ENCODE measurements around the gene HMGXB3.

The HMGXB3 gene

DNA sequence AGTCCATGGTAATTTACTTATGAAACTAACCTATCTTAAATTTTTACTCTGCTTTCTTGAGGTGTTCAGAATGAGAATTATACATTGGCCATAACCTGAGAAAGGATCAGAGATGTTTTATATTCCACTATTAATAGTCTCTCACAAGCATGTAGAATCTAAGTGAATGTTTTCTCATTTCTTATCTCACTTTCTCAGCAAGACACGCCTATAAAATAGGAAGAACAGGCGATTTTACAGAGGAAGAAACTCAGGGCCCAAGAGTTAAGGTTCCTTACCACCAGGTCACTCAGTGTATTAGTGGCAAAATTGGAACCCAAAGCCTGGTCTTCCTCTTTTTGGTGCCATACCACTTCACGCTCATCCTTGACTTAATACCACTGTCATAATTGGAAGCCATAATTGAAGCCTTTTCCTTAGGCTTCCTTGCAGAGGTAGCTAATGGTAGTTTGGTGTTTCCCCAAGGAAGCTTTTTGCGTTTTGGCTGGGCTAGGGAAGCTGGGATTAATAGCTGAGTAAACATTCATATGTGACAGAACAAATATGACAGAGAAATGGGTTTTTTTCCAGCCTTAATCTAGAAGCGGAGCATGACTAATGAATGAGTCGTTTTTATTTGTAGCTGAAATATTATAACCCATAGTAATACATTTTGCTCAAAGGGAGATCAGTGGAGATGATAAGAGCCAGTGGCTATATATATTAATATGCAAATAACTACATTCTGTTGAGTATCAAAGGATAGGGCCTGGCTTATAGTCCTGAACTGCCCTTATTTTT, 16.9 kb downstream of the HMGXB3 start:
- in situ Hi-C loops (cut with MboI; ENCODE audit: low sequenced_read_pairs), result no loop called here

DNA sequence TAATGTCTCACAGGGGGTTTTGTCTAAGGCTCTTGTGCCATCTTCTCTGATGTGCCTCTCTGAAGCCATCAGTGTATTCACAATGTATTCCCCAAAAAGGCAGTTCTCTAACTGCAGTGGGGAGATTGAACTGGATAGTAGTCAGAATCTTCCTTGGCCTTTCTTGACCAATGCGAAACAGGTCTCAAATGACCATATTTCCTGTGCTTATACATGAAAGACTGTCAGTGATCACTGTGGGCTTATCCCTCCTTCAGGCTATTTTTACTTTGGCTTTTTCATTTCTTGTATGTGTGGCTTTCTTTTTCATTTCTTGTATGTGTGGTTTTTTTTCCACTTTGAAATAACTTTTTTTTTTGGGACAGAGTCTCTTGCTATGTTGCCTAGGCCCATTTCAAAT, 19.7 kb downstream of the HMGXB3 start:
- in situ Hi-C loops (cut with MboI; ENCODE audit: low sequenced_read_pairs), result no loop called here

DNA sequence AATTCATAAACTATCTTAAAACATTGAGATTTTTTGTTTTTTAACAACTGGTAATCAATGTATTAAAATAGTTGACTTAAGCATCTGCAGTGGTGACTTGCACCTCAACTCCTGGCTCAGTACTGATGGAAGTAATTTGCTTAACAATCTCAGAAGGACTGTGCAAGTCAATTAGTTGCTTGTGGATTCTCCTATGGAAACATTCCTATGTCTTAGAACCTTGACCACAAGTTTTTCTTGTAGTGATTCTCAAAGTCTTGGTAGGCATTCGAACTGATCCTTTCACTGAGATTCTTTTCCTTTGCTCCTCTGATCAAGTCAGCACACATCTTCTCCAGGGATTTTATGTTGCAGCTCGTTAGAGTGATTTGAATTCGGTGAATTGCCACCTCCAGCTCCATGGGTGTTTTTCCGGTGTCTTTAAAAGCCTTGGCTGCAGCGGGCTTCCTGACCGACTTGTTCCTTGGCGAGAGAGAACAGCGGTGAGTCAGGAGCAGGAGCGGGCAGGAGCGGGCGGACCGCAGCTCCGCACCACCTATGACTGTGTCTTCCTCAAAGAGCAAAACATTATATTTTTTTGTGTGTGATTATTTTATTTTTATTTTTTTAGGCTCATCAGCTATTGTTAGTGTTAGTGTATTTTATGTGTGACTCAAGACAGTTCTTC, 21.1 kb downstream of the HMGXB3 start:
- in situ Hi-C loops (cut with MboI; ENCODE audit: low sequenced_read_pairs), result no loop called here

DNA sequence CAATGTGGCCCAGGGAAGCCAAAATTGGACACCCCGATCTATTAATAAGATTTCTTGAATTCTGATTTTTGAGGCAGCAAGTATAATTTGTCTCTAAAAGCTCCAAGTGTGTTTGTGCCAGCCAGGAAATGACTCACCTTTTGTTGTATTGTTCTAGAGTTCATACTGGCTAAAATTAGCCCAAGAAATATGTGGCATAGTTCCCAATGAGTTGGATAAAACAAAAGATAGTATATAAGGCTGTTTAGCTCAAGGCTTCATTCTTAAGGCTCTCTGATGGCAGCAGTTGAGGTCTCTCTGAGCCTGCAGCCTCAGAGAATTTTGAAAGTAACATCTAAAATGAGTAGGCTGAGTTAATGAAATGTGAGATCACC, 21.6 kb downstream of the HMGXB3 start:
- in situ Hi-C loops (cut with MboI; ENCODE audit: low sequenced_read_pairs), result no loop called here

DNA sequence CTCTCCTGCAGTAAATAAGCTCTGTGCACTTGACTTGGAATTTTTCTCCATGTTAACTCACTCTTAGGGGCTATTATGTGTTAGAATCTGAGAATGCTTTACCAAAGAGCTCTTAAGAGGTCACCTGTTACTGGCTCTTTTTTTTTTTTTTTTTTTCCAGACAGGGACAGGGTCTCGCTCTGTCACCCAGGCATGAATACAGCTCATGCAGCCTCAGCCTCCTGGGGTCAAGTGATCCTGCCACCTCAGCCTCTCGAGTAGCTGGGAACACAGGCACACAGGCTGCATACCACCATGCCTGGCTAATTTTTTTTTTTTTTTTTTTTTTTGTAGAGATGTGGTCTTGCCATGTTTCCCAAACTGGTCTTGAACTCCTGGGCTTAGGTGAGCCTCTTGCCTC, 22.1 kb downstream of the HMGXB3 start:
- in situ Hi-C loops (cut with MboI; ENCODE audit: low sequenced_read_pairs), result no loop called here

DNA sequence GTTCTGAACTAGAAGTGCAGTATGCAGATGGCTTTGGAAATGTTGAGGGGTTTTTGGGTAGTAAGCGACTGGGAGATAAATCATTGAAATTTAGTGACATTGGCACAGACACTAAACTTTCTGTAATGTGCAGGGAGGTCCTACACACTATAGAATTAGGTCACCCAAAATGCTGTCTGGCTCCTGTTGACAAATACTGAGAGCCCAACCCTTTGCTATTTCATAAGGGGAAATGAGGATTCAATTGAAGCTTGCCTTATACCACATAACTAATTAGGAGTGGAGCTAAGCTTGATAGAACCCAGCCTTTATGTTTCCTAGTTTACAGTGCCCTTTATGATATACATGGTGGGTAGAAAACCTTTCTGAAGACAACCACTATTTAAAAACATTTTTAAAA, 22.6 kb downstream of the HMGXB3 start:
- in situ Hi-C loops (cut with MboI; ENCODE audit: low sequenced_read_pairs), result no loop called here

DNA sequence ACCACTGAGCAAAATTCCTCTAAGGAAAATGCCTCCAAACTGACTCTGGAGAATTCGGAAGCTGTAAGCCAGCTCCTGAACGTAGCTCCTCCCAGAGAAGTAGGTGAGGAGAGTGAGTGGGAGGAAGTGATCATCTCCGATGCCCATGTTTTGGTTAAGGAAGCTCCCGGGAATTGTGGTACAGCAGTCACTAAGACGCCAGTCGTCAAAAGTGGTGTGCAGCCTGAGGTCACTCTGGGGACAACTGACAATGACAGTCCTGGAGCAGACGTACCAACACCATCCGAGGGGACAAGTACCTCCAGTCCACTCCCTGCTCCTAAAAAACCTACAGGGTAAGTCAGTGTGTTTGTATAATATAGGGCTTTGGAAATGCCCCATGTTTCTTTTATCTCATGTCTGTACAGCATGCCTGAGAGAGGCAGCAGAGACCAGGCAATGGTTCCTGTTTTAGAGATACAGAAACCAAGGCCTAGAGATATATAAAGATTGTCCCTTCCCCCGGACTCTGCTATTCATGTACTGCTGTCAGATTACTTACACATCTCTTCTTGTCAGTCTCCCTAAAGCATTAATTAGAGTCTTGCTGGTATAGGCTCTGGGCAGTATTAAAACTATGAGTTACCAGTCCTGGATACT, 23.9 kb downstream of the HMGXB3 start:
- in situ Hi-C loops (cut with MboI; ENCODE audit: low sequenced_read_pairs), result no loop called here

DNA sequence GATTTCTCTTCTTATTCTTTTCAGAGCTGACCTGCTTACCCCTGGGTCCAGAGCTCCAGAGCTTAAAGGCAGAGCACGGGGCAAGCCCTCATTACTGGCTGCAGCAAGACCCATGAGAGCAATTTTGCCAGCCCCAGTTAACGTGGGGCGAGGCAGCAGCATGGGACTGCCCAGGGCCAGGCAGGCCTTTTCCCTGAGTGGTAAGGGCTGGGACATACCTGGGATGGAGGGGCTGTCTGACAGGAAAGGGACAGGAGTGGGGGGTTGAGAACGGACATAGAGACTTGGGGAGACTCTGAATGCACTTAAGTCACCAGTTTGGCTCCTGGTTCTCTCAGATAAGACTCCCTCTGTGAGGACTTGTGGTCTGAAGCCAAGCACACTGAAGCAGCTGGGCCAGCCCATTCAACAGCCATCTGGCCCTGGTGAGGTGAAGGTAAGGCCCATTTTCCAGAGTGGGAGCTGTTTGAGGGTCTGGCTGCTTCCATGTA, 26.2 kb downstream of the HMGXB3 start:
- in situ Hi-C loops (cut with MboI; ENCODE audit: low sequenced_read_pairs), result loop anchor here (25.0 kb wide), 1 partner anchor 186 kb away; no protein-coding TSS in a partner anchor

DNA sequence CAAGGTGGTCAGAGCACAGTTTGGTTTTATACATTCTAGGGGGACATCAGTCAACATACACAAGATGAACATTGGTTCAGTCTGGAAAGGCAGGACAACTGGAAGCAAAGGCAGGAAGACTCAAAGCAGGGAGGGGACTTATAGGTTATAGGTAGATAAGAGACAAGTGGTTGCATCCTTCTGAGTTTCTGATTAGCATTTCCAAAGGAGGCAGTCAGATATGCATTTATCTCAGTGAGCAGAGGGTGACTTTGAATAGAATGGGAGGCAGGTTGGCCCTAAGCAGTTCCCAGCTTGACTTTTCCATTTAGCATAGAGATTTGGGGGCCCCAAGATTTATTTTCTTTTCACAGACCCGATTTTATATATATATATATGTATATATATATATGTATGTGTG, 27.5 kb downstream of the HMGXB3 start:
- in situ Hi-C loops (cut with MboI; ENCODE audit: low sequenced_read_pairs), result loop anchor here (25.0 kb wide), 1 partner anchor 184 kb away; no protein-coding TSS in a partner anchor

DNA sequence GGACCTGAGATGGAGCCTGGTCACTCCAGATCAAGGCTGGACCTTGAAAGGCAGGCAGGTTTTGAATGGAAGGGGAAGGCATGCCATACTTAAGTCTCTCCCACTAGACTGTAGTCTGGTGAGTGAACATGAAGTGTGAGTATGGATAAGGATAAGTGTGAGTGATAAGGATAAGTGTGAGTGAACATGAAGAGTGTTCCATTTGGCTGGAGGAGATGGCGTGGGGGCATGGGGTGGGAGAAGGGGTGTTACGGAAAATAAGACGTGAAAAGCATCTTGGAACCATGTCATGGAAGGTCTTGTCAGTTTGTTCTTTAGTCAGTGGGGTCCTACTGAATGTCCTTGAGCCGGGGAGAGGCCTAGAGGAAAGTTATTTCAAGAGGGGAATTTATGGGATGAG, 32.8 kb downstream of the HMGXB3 start:
- in situ Hi-C loops (cut with MboI; ENCODE audit: low sequenced_read_pairs), result loop anchor here (25.0 kb wide), 1 partner anchor 179 kb away; no protein-coding TSS in a partner anchor

DNA sequence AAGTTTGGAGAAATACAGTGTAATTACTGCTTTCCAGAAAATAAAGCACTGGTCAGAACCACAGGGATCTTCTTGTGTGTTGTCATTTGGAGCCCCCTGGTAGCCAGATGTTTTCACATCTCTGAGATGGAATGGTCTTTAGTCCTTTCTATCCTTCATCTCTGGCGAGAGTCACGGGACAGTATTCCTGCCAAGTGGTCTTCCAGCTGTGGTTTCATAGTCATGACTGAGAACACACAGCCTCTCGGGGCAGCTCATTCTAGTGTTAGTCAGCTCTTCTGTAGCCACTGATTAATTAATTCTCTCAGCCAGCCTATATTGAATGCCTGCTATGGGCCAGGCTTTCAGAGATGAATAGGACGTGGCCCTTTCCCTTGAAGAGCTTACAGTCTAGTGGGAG, 34.1 kb downstream of the HMGXB3 start:
- in situ Hi-C loops (cut with MboI; ENCODE audit: low sequenced_read_pairs), result loop anchor here (25.0 kb wide), 1 partner anchor 178 kb away; no protein-coding TSS in a partner anchor

DNA sequence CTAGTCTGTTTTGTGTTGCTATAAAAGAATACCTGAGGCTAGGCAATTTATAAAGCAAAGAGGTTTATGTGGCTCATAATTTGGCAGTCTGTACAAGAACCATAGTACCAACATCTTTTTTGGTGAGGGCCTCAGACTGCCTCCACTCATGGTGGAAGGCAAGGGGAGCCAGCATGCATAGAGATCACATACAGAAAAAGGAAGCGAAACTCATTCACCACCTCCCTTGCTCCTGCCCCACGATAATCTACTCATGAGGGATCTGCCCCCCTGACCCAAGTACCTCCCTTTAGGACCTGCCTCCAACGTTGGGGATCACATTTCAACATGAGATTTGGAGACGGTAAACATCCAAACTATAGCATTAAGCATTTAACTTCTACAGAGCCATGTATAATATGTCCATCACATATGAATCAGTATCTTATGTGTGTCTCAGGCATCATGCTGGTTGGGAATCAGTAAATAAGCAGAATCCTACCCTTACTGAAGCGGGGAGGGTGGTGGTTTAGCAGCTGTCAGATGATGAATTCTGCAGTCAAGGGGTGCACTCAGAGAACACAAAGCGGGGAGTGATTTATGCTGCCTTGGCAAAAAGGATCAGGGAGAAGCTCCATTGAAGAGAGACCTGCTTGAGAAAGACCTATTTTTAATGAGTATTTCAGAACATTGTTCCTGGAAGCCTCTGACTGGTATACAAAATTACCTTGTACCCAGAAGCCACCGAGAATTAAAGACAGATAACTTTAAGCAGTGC, 34.8 kb downstream of the HMGXB3 start:
- in situ Hi-C loops (cut with MboI; ENCODE audit: low sequenced_read_pairs), result loop anchor here (25.0 kb wide), 1 partner anchor 177 kb away; no protein-coding TSS in a partner anchor

DNA sequence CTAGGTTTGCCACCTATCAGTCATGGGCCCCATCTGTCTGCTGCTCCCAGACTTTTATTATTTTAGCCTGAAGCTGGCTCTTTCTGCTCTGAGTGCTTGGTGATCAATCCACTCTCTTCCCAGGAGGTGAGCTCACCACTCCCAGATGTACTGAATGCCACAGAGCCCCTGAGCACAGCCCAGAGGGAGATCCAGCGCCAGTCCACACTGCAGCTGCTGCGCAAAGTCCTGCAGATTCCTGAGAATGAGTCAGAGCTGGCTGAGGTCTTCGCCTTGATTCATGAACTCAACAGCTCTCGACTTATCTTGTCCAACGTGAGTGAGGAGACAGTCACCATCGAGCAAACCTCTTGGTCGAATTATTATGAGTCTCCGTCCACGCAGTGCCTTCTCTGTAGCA, 36.0 kb downstream of the HMGXB3 start:
- in situ Hi-C loops (cut with MboI; ENCODE audit: low sequenced_read_pairs), result loop anchor here (25.0 kb wide), 1 partner anchor 176 kb away; no protein-coding TSS in a partner anchor

DNA sequence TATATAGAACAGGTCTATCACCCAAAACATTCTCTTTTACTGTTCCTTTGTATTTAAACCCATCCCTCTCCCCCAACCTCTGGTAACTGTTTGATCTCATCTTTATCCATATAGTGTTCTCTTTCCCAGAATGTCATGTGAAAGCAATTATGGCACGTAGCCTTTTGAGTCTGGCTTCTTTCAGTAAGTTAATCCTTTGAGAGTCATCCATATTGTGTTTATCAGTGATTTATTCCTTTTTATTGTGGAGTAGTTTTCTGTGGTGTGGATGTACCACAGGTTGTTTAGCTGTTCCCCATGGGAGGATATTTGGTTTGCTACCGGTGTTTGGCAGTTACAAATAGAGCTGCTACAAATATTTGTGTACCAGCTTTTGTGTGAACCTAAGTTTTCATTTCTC, 38.0 kb downstream of the HMGXB3 start:
- in situ Hi-C loops (cut with MboI; ENCODE audit: low sequenced_read_pairs), result loop anchor here (25.0 kb wide), 1 partner anchor 174 kb away; no protein-coding TSS in a partner anchor

DNA sequence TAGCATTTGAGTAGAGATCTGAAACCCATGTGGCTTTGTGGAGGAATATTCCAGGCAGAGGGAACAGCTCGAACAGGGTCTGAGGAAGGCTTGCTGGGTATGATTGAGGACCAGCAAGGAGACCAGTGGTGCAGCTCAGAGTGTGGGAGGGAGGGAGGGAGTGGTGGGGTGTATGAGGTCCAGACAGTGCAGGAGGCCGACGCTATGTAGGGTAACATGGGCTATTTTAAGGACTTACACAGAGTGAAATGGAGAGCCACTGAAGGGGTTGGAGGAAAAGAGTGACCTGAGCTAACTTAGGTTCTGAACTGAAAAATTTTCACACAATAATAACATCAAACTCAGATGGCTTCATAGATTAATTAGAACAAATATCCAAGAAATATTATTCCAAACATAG, 41.9 kb downstream of the HMGXB3 start:
- in situ Hi-C loops (cut with MboI; ENCODE audit: low sequenced_read_pairs), result loop anchor here (25.0 kb wide), 1 partner anchor 170 kb away; no protein-coding TSS in a partner anchor

DNA sequence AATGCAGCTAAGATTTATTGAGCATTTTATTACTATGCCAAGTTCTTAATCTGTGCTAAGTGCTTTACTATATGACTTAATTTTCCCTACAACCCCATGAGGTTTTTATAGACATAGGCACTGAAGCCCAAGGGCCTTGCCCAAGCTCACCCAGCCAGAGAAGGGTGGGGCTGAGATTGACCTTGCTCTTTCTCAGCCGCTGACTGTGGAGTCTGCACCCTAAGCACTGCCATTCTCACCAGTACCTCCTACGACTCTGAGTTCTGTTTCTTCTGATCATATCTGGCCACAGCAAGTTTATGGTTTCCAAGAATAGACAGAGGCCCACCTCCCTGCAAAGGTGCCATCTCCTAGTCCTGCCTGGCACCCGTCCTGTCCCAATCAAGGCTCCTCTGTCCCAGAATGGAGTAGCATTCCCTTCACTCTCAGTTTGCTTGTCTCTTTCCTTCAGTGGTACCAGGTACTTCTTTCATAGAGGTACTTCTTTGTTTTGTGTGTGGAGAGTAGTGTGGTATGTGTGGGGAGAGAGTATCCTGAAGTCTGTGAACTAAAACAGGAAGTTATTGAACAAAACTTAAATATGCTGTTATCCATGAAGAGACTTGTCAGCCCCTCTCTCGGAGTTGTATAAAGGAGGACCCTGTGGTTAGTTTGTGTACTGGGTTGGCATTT, 43.3 kb downstream of the HMGXB3 start:
- in situ Hi-C loops (cut with MboI; ENCODE audit: low sequenced_read_pairs), result loop anchor here (25.0 kb wide), 1 partner anchor 169 kb away; no protein-coding TSS in a partner anchor

DNA sequence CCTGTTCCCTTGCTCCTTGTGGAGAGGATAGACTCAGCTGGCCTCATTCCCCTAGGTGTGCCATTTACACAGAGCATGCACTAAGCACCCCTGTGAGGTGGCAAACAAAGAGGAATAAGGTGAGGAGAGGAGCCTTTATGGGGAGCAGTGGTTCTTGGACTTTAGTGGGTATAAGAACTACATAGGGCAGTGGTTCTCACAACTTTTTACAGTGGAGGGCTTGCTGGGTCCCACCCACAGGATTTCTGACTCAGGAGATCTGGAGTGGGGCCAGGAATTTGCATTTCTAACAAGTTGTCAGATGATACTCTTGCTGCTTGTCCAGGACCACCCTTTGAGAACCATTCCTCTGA, 43.8 kb downstream of the HMGXB3 start:
- in situ Hi-C loops (cut with MboI; ENCODE audit: low sequenced_read_pairs), result loop anchor here (25.0 kb wide), 1 partner anchor 168 kb away; no protein-coding TSS in a partner anchor

DNA sequence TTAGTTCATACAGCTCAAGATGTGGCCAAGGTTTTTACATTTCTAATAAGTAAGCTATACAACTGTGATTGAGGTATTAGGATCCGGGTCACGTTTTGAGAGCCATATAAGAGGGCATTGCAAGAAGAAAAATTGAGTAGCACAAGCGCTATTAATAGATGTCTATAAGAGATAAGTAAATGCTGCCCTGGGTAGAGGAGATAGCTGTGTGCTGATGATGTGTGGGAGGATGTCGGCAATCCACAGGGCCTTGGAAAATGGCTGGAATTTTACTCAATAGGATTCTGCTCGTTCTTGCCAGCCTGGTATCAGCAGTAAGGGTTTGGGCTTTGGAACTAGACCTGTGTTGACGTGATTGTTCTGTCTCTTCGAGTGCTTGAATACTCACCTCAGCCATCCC, 44.2 kb downstream of the HMGXB3 start:
- in situ Hi-C loops (cut with MboI; ENCODE audit: low sequenced_read_pairs), result loop anchor here (25.0 kb wide), 1 partner anchor 168 kb away; no protein-coding TSS in a partner anchor

DNA sequence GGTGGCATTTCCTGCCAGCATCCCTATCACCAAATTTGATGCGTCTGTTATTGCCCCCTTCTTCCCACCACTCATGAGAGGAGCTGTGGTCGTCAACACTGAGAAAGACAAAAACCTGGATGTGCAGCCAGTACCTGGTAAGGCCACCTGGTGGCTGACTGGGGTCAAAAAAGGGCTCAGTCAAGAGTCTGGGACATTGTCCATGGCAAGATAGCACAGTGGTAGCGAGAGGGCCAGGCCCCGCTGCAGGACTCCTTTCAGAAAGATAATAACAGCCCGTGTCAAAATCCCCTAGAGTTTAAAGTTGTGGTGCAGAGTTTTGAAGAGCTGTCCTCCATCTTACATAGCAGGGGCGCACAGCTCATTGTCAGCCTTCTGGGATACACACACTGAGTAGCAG, 45.0 kb downstream of the HMGXB3 start:
- in situ Hi-C loops (cut with MboI; ENCODE audit: low sequenced_read_pairs), result loop anchor here (25.0 kb wide), 1 partner anchor 167 kb away; no protein-coding TSS in a partner anchor

DNA sequence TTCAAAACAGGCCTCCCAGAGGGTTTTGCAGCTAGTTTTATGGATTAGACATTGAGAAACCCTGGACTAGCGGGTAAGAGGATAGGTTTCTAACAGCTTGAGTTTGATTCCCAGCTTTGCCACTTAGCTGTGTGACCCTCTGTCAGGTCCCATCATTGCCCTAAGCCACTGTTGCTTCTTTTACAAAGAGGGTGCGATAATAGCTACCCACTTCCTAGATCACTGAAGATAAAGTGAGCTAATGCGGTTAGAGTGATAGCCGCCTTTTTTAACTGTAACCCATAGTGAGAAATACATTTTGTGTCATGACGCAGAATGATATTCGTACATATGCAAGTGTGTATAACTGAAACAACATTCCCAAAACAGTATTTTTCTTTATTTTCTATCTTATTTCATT, 45.5 kb downstream of the HMGXB3 start:
- in situ Hi-C loops (cut with MboI; ENCODE audit: low sequenced_read_pairs), result loop anchor here (25.0 kb wide), 1 partner anchor 166 kb away; no protein-coding TSS in a partner anchor
